IMR-90 (cell line): ENCODE measurements around the gene EXOC6B. TPM values are rescaled to one million over a fixed set of nuclear protein-coding genes. Genes with fewer than 3 reads are reported as not detected.

Experiments
- ATAC-seq: fragments of 200-7000 bp; cut with Tn5 transposase; 2 replicates; pipeline ENCODE4 v1.9.1; 2020; ENCODE audit warnings: low read depth, mild to moderate bottlenecking, moderate library complexity
- BruUV-seq: library from RNA; stranded (reverse); fragments of 400-500 nt; replicated peaks from 2 replicates; lab custom pipeline; 2021; lab: Mats Ljungman, UMichigan
- CTCF ChIA-PET: fragments of 300-600 bp; formaldehyde crosslinking; extraction: SDS; loops from one replicate; lab custom pipeline; 2021; ENCODE audit warnings: antibody characterized with exemption; lab: Yijun Ruan, JAX
- POLR2A ChIA-PET: fragments of 300-600 bp; sonication (Branson Sonifier 250); formaldehyde crosslinking; loops from one replicate; lab custom pipeline; 2022; ENCODE audit warnings: antibody characterized with exemption; ENCODE audit not compliant: unreplicated experiment; lab: Charles Lee
- DNase-seq: peaks from one replicate; pipeline ENCODE4 v3.0.0; 2013
- H2AFZ ChIP-seq: replicated peaks from 2 replicates; pipeline ENCODE3; 2013; ENCODE audit warnings: low read length, mild to moderate bottlenecking; ENCODE audit not compliant: poor library complexity
- H2AK5ac ChIP-seq: 2 replicates; pipeline ENCODE4 v1.6.1; 2013; ENCODE audit warnings: low read depth, low read length, inconsistent platforms
- H2AK9ac ChIP-seq: replicated peaks from 2 replicates; pipeline ENCODE3; 2013; ENCODE audit warnings: mild to moderate bottlenecking, low read depth, low read length, moderate library complexity; ENCODE audit not compliant: poor library complexity
- H2BK120ac ChIP-seq: 2 replicates; pipeline ENCODE4 v1.6.1; 2013; ENCODE audit warnings: low read depth, low read length, inconsistent platforms
- H2BK15ac ChIP-seq: 3 replicates; pipeline ENCODE4 v1.6.1; 2013; ENCODE audit warnings: low read depth, low read length, inconsistent platforms
- H2BK20ac ChIP-seq: 2 replicates; pipeline ENCODE4 v1.6.1; 2013; ENCODE audit warnings: low read depth, mild to moderate bottlenecking, inconsistent platforms, low read length, moderate library complexity
- H2BK5ac ChIP-seq: 2 replicates; pipeline ENCODE4 v1.6.1; 2013; ENCODE audit warnings: mild to moderate bottlenecking, low read depth, low read length, inconsistent platforms; ENCODE audit not compliant: poor library complexity, severe bottlenecking
- H3K14ac ChIP-seq: replicated peaks from 2 replicates; pipeline ENCODE4 v1.6.1; 2013; ENCODE audit warnings: low read depth, low read length, inconsistent platforms
- H3K18ac ChIP-seq: 2 replicates; pipeline ENCODE4 v1.6.1; 2013; ENCODE audit warnings: low read depth, low read length, control low read depth
- H3K23ac ChIP-seq: 2 replicates; pipeline ENCODE4 v1.6.1; 2013; ENCODE audit warnings: low read depth, low read length, inconsistent platforms
- H3K27ac ChIP-seq: 2 replicates; pipeline ENCODE4 v1.5.1; 2013; ENCODE audit warnings: mild to moderate bottlenecking, control low read depth, low read length; ENCODE audit not compliant: insufficient read depth
- H3K27me3 ChIP-seq: 2 replicates; pipeline ENCODE4 v1.6.1; 2013; ENCODE audit warnings: low read length; ENCODE audit not compliant: control insufficient read depth, insufficient read depth
- H3K36me3 ChIP-seq: 2 replicates; pipeline ENCODE4 v1.6.1; 2013; ENCODE audit warnings: low read length, mixed read lengths; ENCODE audit not compliant: control insufficient read depth, insufficient read depth
- H3K4ac ChIP-seq: 2 replicates; pipeline ENCODE4 v1.6.1; 2013; ENCODE audit warnings: low read depth, low read length, inconsistent platforms
- H3K4me1 ChIP-seq: 2 replicates; pipeline ENCODE4 v1.6.1; 2013; ENCODE audit warnings: low read length, mixed read lengths; ENCODE audit not compliant: control insufficient read depth, insufficient read depth
- H3K4me2 ChIP-seq: 2 replicates; pipeline ENCODE4 v1.6.1; 2013; ENCODE audit warnings: low read depth, mild to moderate bottlenecking, control low read depth, low read length, moderate library complexity
- H3K4me3 ChIP-seq: 2 replicates; pipeline ENCODE4 v1.5.1; 2013; ENCODE audit warnings: low read depth, mild to moderate bottlenecking, control low read depth, low read length, moderate library complexity; ENCODE audit not compliant: insufficient read depth
- H3K56ac ChIP-seq: 2 replicates; pipeline ENCODE4 v1.6.1; 2013; ENCODE audit warnings: low read length, inconsistent platforms; ENCODE audit not compliant: insufficient read depth; ENCODE audit errors: extremely low read depth
- H3K79me1 ChIP-seq, 2 experiments: 2 replicates each; pipeline ENCODE4 v1.6.1; 2013; ENCODE audit warnings: low read length in 2 of 2, inconsistent platforms in 1 of 2, low read depth in 1 of 2
- H3K9ac ChIP-seq: 2 replicates; pipeline ENCODE4 v1.6.1; 2013; ENCODE audit warnings: low read depth, low read length, control low read depth
- H3K9me1 ChIP-seq: 2 replicates; pipeline ENCODE4 v1.6.1; 2013; ENCODE audit warnings: low read length, inconsistent platforms; ENCODE audit not compliant: insufficient read depth
- H3K9me3 ChIP-seq: 2 replicates; pipeline ENCODE4 v1.6.1; 2013; ENCODE audit warnings: low read length; ENCODE audit not compliant: control insufficient read depth, insufficient read depth
- H4K20me1 ChIP-seq: 2 replicates; pipeline ENCODE4 v1.6.1; 2013; ENCODE audit warnings: low read length, inconsistent platforms; ENCODE audit not compliant: insufficient read depth
- H4K5ac ChIP-seq: 2 replicates; pipeline ENCODE4 v1.6.1; 2013; ENCODE audit warnings: mild to moderate bottlenecking, low read depth, low read length, control low read depth
- H4K8ac ChIP-seq, 2 experiments: 2 replicates each; pipeline ENCODE4 v1.6.1; 2013; ENCODE audit warnings: low read depth in 2 of 2, low read length in 2 of 2, control low read depth in 1 of 2, inconsistent platforms in 1 of 2
- H4K91ac ChIP-seq: 2 replicates; pipeline ENCODE4 v1.6.1; 2013; ENCODE audit warnings: low read depth, low read length, inconsistent platforms; ENCODE audit not compliant: insufficient read depth
- BHLHE40 ChIP-seq: fragments of 150-350 bp; IDR thresholded peaks from 2 replicates; pipeline ENCODE4 v1.6.1; 2016; ENCODE audit warnings: mild to moderate bottlenecking, low read depth, low read length
- CTCF ChIP-seq: conservative IDR thresholded peaks from 2 replicates; pipeline ENCODE4 v1.5.1; 2012; ENCODE audit warnings: mild to moderate bottlenecking, low read depth, low read length, improper control_type of control experiment
- ELK1 ChIP-seq: fragments of 150-350 bp; IDR thresholded peaks from 2 replicates; pipeline ENCODE4 v1.6.1; 2016; ENCODE audit warnings: low read depth, mild to moderate bottlenecking, low read length, moderate library complexity, borderline replicate concordance
- FOS ChIP-seq: fragments of 150-350 bp; IDR thresholded peaks from 2 replicates; pipeline ENCODE4 v1.6.1; 2016; ENCODE audit warnings: low read depth, low read length
- MAFK ChIP-seq: IDR thresholded peaks from 2 replicates; pipeline ENCODE4 v1.6.1; 2012; ENCODE audit warnings: low read depth, low read length, improper control_type of control experiment
- MAZ ChIP-seq: IDR thresholded peaks from 2 replicates; pipeline ENCODE4 v1.6.1; 2012; ENCODE audit warnings: low read depth, mild to moderate bottlenecking, low read length, improper control_type of control experiment, moderate library complexity, borderline replicate concordance
- MXI1 ChIP-seq: IDR thresholded peaks from 2 replicates; pipeline ENCODE4 v1.6.1; 2012; ENCODE audit warnings: low read depth, mild to moderate bottlenecking, low read length, moderate library complexity, borderline replicate concordance
- POLR2A ChIP-seq: IDR thresholded peaks from 2 replicates; pipeline ENCODE4 v1.6.1; 2012; ENCODE audit warnings: mild to moderate bottlenecking, low read depth, low read length
- RCOR1 ChIP-seq: IDR thresholded peaks from 2 replicates; pipeline ENCODE4 v1.6.1; 2012; ENCODE audit warnings: mild to moderate bottlenecking, low read length, improper control_type of control experiment; ENCODE audit not compliant: insufficient replicate concordance
- RFX5 ChIP-seq: IDR thresholded peaks from 2 replicates; pipeline ENCODE4 v1.8.0; 2012; ENCODE audit warnings: low read depth, mild to moderate bottlenecking, low read length, moderate library complexity
- SMC3 ChIP-seq: fragments of 150-350 bp; IDR thresholded peaks from 2 replicates; pipeline ENCODE4 v1.6.1; 2016; ENCODE audit warnings: low read depth, mild to moderate bottlenecking, antibody characterized with exemption, low read length, moderate library complexity
- USF2 ChIP-seq: fragments of 150-350 bp; IDR thresholded peaks from 2 replicates; pipeline ENCODE4 v1.6.1; 2017; ENCODE audit warnings: mild to moderate bottlenecking, antibody characterized with exemption, low read length, low read depth
- WGBS, 2 experiments: methylation state at CpG; one replicate each; pipeline versions ENCODE4 v1.1.5 to v1.1.7; 2013; ENCODE audit warnings: missing lambda C conversion rate in 2 of 2; ENCODE audit not compliant: insufficient read length in 1 of 2; ENCODE audit errors: extremely low coverage in 2 of 2; 5-methylcytosine and 5-hydroxymethylcytosine counted together
- dilution Hi-C: fragments of 300-500 bp; cut with HindIII; formaldehyde crosslinking; loops from one replicate; pipeline ENCODE4 v1.14.3; 2018; ENCODE audit warnings: low sequenced_read_pairs; ENCODE audit not compliant: unreplicated experiment
- in situ Hi-C: fragments of 300-500 bp; cut with MboI; formaldehyde crosslinking; loops from 3 replicates; pipeline ENCODE4 v1.14.3; 2019; ENCODE audit warnings: low sequenced_read_pairs, inconsistent platforms, mixed read lengths
- intact Hi-C: fragments of 100-400 bp; cut with micrococcal nuclease; formaldehyde crosslinking; loops from 2 replicates; pipeline ENCODE4 v1.10.0; 2022
- polyA plus RNA-seq, 3 experiments: library from polyadenylated mRNA; depleted of rRNA; stranded (reverse); fragments of >200 nt; gene quantifications; 2 replicates each; pipeline ENCODE4 v1.2.3, GENCODE V29; 2012; ENCODE audit warnings: low replicate concordance in 1 of 3
- total RNA-seq: library from RNA; depleted of rRNA; stranded (reverse); fragments of >200 nt; gene quantifications from 2 replicates; pipeline ENCODE4 v1.2.3, GENCODE V29; 2012

EXOC6B gene
- total and polyA plus RNA-seq, 2 of the 4 experiments (the other 2 are of a cell fraction): 10.2 to 29.4 TPM

GRCh38 chr2:72871880-72872279 is 46.0 kb upstream of the EXOC6B start (continued):
- TF ChIP-seq USF2 (no peak), RCOR1 (no peak), POLR2A (no peak), MXI1 (no peak)

GRCh38 chr2:72871060-72871459 is 45.2 kb upstream of the EXOC6B start:
- no peak overlapping the region for H3K4me3 ChIP-seq
- DNase-seq: no peak
- H3K27ac ChIP-seq: no peak overlapping the region
- H3K27me3 ChIP-seq: peaks cover 14% of the 10 kb centered on the region
- H2AK5ac ChIP-seq: no peak overlapping the region
- no CpG with 5 or more reads among the region's 1 CpG for WGBS, 2 experiments
- no peak overlapping the region for H2BK5ac ChIP-seq
- POLR2A ChIA-PET: no interaction called here
- H3K4me2 ChIP-seq: no peak overlapping the region
- no peak overlapping the region for H4K5ac ChIP-seq
- no peaks in the 10 kb centered on the region for H3K4me1 ChIP-seq
- no peak overlapping the region for H2AFZ ChIP-seq
- BruUV-seq: no TSS peak
- no peak overlapping the region for H3K4ac ChIP-seq
- H3K9me1 ChIP-seq: no peaks in the 10 kb centered on the region
- H2AK9ac ChIP-seq: no peak overlapping the region
- H4K91ac ChIP-seq: no peak overlapping the region
- no peak overlapping the region for H2BK20ac ChIP-seq
- no peak overlapping the region for H3K9ac ChIP-seq
- CTCF ChIA-PET: interaction anchor here (0.7 kb wide), 1 partner anchor 265 kb away, joined by 5 read pairs; no protein-coding TSS in a partner anchor
- no peak for ATAC-seq
- H3K14ac ChIP-seq: no peak overlapping the region
- H3K56ac ChIP-seq: no peak overlapping the region
- no peaks in the 10 kb centered on the region for H3K36me3 ChIP-seq
- no peak overlapping the region for H2BK15ac ChIP-seq
- H3K23ac ChIP-seq: no peak overlapping the region
- no peak overlapping the region for H4K8ac ChIP-seq
- H4K20me1 ChIP-seq: no peaks in the 10 kb centered on the region
- intact Hi-C loops (no loop called here), dilution Hi-C loops (no loop called here), in situ Hi-C loops (no loop called here)
- no peak overlapping the region for H2BK120ac ChIP-seq
- H3K18ac ChIP-seq: no peak overlapping the region
- H3K79me1 ChIP-seq: no peaks in the 10 kb centered on the region
- 0 out of 2 replicates have a peak, but pooled peaks cover 2% of the 10 kb centered on the region for H3K9me3 ChIP-seq
- TF ChIP-seq RFX5 (no peak), POLR2A (no peak), SMC3 (no peak), USF2 (no peak), MAZ (no peak), BHLHE40 (no peak), ELK1 (no peak), FOS (no peak), MXI1 (no peak), CTCF (no peak), MAFK (no peak)
